ENCODE data around the gene MRTFA.
"Not testable (repeated sequence)": the region's sequence is repeated elsewhere in the genome, so short reads cannot be mapped to it uniquely, and the experiment has no call there.

Gene MRTFA

DNA sequence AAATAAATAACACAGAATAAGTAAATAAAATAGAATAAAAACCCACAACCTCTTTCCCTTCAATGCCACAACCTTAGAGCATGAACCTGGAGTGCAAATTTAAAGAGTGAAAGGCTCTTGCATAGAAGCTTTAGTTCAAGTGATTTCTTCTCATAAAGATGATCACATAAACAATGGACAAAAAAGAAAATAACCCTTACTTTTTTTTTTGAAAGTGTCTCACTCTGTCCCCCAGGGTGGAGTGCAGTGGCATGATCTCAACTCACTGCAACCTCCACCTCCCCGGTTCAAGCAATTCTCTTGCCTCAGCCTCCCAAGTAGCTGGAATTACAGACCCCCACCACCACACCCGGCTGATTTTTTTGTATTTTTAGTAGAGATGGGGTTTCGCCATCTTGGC is 10.7 kb downstream of the MRTFA start:
- DNase-seq = not testable (repeated sequence)

DNA sequence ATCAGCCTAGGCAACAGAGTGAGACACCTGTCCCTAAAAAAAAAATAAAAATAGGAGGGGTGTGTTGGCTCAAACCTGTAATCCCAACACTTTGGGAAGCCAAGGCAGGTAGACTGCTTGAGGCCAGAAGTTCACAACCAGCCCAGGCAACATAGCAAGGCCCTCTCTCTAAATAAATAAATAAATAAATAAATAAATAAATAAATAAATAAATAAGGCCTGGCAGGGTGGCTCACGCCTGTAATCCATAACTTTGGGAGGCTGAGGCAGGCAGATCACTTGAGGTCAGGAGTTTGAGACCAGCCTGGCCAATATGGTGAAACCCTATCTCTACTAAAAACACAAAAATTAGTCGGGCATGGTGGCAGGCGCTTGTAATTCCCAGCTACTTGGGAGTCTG is 11.2 kb downstream of the MRTFA start:
- DNase-seq = not testable (repeated sequence)

DNA sequence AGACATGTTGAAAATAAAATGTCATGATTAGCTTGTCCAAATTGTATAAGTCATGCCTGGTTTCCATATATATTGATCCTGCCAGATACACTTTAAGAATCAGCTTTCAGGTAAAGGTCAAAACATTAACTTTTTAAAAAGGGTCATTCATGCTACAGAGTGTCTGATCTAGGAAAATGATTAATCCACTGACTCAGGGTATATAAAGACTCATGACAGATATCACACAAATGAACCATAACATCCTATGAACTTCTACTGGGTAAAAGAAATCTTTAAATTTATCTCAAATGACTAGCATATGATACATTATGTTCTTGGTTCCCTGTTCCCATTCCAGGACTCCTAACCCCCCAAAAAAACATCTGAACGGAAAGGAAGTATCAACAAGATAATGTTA is 11.7 kb downstream of the MRTFA start:
- no peak for DNase-seq

- no peak for DNase-seq
Measured at GRCh38 chr22:40621309-40622151, 15.0 kb downstream of the MRTFA start.

- no peak for DNase-seq
Measured at GRCh38 chr22:40620464-40621046, 16.0 kb downstream of the MRTFA start.

- no peak for DNase-seq
Measured at GRCh38 chr22:40618400-40618799, 18.1 kb downstream of the MRTFA start.

- DNase-seq = no peak
Measured at GRCh38 chr22:40616578-40616977, 19.9 kb downstream of the MRTFA start.

DNA sequence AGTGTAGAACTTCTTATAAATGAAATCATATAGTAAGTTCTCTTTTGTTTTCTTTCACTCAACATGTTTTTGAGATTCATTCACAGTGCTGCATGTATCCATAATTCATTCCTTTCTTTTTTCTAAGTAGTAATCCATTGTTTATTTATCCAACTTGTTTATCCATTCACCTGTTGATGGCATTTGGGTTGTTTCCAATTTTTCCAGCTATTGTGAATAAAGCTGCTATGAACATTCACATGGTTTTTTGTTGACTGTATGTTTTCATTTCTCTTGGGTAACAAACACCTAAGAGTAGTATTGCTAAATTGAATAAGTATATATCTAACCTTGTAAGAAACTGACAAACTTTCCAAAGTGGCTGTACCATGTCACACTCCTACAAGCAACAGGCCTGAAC is 23.5 kb downstream of the MRTFA start:
- no peak for DNase-seq

DNA sequence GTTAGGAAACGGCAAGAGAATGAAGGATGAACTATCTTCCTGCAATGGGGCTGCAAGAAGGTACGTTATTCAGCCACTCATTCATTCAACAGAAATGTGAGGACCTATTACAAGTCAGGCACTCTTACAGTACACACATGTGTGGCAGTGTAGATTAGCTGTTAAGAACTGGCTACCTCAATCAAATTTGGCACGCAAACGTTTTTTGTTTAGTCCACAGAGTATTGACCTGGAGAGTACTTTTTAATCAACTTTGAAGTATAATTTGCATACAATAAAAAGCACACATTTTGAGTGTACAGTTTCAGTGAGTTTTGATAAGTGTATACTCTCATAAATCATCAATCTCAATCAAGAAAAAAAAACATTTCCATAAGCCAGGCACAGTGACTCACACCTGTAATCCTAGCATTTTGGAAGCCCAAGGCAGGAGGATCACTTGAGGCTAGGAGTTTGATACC is 24.2 kb downstream of the MRTFA start:
- no peak for DNase-seq

- DNase-seq = no peak
Measured at GRCh38 chr22:40611606-40612005, 24.9 kb downstream of the MRTFA start.

- no peak for DNase-seq
Measured at GRCh38 chr22:40610329-40610850, 26.1 kb downstream of the MRTFA start.

- DNase-seq = no peak
Measured at GRCh38 chr22:40609216-40609615, 27.3 kb downstream of the MRTFA start.

GRCh38 chr22:40607506-40607905 is 29.0 kb downstream of the MRTFA start:
- no peak for DNase-seq

GRCh38 chr22:40606306-40606705 is 30.2 kb downstream of the MRTFA start:
- DNase-seq = no peak

GRCh38 chr22:40605761-40606160 is 30.8 kb downstream of the MRTFA start:
- no peak for DNase-seq

DNA sequence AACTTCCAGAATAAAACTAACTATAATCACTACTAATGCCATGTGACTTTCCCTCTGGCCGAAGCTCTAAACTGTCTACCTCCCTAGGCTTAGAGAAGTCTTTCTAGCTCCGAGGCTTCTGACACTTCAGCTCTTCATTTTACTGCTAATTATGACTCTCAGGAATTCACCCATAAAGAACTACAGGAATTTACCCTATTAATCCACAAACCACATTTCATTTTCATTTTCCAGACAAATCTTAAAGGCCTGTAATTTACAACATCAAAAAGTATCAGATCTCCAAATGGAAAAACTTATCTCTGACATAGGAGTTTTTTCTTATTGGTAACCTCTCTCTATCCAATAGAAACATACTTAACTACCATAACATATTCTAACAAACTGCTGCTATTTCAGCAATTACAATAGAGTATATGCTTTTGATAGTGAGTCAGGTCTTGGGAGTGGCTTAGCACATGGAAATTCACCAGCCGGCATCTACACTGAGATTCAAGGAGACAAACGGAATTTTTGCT is 33.4 kb downstream of the MRTFA start:
- DNase-seq = no peak

DNA sequence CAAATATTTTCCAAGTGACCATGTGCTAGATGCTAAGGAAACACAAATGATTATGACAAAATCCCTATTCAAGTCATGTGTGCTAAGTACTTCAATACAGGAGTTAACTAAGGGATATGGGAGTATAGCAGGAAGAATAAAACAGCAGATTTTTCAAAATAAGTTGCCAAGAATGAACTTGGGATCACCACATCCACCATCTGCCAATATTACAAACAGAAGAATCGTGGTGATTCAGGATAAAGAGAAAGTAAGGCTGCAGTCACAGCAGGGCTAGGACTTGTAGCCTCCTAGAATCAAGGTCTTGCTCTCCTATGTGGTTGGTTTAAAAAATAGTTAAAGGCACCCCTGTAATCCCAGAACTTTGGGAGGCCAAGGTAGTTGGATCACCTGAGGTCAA is 34.3 kb downstream of the MRTFA start:
- no peak for DNase-seq

- DNase-seq = no peak
Measured at GRCh38 chr22:40599731-40600130, 36.8 kb downstream of the MRTFA start.

DNA sequence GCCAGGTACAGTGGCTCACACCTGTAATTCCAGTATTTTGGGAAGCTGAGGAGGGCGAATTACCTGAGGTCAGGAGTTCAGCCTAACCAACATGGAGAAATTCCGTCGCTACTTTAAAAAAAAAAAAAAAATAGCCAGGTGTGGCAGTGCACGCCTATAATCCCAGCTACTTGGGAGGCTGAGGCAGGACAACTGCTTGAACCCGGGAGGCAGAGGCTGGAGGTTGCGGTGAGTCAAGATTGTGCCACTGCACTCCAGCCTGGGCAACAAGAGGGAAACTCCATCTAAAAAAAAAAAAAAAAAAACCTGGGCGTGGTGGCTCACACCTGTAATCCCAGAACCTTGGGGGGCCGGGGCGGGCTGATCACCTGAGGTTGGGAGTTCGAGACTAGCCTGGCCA is 37.8 kb downstream of the MRTFA start:
- not testable (repeated sequence) for DNase-seq

DNA sequence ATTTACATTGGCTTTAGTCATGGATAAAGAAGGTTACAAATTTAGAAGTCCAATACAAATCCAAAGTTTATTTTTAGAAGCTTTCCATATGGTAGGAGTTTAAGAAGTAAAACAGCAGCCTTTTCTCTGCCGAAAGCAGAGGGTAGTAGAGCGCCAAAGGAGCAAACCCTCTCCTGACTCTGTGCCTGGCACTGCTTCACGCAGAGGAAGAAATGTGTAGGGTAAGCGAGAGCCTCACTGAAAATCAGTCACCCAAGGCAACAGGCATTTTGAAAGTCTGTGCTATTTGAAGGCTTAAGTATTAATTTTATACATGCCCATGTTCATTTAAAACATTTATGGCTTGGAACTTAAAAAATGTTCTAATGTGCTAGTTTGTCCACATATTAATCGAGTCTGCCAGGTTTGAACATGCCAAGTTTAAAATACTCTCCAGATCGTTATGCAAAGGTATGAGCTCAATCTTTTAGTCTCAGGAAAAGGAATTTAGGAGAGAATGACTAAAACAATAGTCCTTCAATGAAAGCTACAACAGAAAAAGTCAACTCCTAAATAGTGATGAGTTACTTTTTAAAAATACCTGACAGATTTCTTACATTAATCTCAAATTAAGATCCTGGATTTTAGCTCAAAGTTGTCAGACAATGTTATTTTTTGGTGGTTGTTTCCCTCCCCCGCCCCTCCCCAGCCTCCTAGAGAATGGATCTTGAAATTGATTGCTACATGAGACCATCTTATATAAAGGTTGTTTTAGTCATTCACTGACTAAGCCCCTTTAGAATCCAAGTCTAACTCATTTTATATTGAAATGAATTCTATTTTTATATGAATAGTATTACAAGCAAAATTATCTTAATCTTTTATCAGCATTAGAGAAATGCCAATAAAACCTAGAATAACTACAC is 38.7 kb downstream of the MRTFA start:
- DNase-seq = no peak

- no peak for DNase-seq
Measured at GRCh38 chr22:40595497-40596234, 40.9 kb downstream of the MRTFA start.

GRCh38 chr22:40594924-40595323 is 41.6 kb downstream of the MRTFA start:
- no peak for DNase-seq
